ENCODE measurements around the gene PLD1.

DNA sequence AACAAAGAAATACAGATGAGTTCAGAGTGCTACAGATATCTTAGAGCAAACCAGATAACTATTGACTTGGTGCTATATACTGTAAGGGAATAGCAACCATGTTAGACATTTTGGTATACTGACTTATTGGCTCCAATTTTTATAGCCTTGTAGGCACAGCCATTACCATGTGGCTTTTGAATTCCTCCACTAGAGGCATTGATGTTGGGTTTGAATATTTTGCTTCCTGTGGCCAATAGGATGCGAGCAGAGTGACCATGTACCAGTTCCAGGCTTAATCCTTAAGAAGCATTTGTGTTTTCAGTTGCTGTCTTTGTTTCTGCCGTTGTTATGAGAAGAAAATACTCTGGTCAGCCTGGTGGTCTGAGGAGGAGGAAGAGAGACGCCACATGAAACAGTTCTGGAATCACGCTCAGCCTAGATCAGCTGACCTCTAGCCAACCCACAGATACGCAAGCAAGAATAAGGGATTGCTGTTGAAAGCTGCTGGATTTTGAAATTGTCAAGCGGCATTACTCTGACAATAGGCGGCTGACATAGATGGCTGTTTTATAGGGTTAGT lies 240.6 kb downstream of the PLD1 start:
- TF ChIP-seq, protein P1, sequence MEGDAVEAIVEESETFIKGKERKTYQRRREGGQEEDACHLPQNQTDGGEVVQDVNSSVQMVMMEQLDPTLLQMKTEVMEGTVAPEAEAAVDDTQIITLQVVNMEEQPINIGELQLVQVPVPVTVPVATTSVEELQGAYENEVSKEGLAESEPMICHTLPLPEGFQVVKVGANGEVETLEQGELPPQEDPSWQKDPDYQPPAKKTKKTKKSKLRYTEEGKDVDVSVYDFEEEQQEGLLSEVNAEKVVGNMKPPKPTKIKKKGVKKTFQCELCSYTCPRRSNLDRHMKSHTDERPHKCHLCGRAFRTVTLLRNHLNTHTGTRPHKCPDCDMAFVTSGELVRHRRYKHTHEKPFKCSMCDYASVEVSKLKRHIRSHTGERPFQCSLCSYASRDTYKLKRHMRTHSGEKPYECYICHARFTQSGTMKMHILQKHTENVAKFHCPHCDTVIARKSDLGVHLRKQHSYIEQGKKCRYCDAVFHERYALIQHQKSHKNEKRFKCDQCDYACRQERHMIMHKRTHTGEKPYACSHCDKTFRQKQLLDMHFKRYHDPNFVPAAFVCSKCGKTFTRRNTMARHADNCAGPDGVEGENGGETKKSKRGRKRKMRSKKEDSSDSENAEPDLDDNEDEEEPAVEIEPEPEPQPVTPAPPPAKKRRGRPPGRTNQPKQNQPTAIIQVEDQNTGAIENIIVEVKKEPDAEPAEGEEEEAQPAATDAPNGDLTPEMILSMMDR (IDR thresholded peaks at IDR 0.05) = peak in 1 of 6 experiments; percentile 5
- TF ChIP-seq POLR2A (IDR thresholded peaks at IDR 0.05) = no peak

Measured in esophagus squamous epithelium (tissue), 4 donors.